Caco-2 (cell line): Measurements from ENCODE around the gene AKNA. TPM values are rescaled to one million over a fixed set of nuclear protein-coding genes. Genes with fewer than 3 reads are reported as not detected.

Source experiments
- BruUV-seq: library from RNA; stranded (reverse); fragments of 400-500 nt; replicated peaks from 2 replicates; lab custom pipeline; 2021; lab: Mats Ljungman, UMichigan
- CTCF ChIA-PET: fragments of 300-600 bp; sonication (Branson Sonifier 250); formaldehyde crosslinking; loops from one replicate; lab custom pipeline; 2022; ENCODE audit warnings: antibody characterized with exemption; lab: Charles Lee
- POLR2A ChIA-PET: fragments of 300-600 bp; sonication (Branson Sonifier 250); formaldehyde crosslinking; loops from one replicate; lab custom pipeline; 2022; ENCODE audit warnings: antibody characterized with exemption; lab: Charles Lee
- DNase-seq, 2 experiments: peaks; one replicate each; pipeline versions ENCODE4 v3.0.0 to v3.0.0-alpha.2; 2020 to 2022
- H3K27me3 ChIP-seq: replicated peaks from 2 replicates; pipeline ENCODE4 v1.6.0; 2011; ENCODE audit warnings: low read length; ENCODE audit not compliant: control insufficient read depth, insufficient read depth
- H3K36me3 ChIP-seq: 2 replicates; pipeline ENCODE4 v1.5.1; 2011; ENCODE audit warnings: low read length; ENCODE audit not compliant: control insufficient read depth, insufficient read depth
- H3K4me1 ChIP-seq: fragments of 250-450 bp; sonication (Bioruptor Pico); 2 replicates; pipeline ENCODE4 v1.5.1; 2020; ENCODE audit warnings: mild to moderate bottlenecking
- H3K4me3 ChIP-seq: 2 replicates; pipeline ENCODE4 v1.5.1; 2011; ENCODE audit warnings: low read depth, mild to moderate bottlenecking, control low read depth, low read length
- H3K9me3 ChIP-seq: fragments of 250-450 bp; sonication (Bioruptor Pico); 2 replicates; pipeline ENCODE4 v1.5.1; 2020; ENCODE audit warnings: mild to moderate bottlenecking, moderate library complexity
- H3K27ac Mint-ChIP-seq: one replicate; pipeline ENCODE4 v1.8.0; 2022; ENCODE audit warnings: mixed read lengths; ENCODE audit not compliant: unreplicated experiment
- H3K27me3 Mint-ChIP-seq: one replicate; pipeline ENCODE4 v1.8.0; 2022; ENCODE audit warnings: mixed read lengths; ENCODE audit not compliant: insufficient read depth, unreplicated experiment
- H3K36me3 Mint-ChIP-seq: one replicate; pipeline ENCODE4 v1.8.0; 2022; ENCODE audit warnings: mild to moderate bottlenecking, mixed read lengths; ENCODE audit not compliant: insufficient read depth, unreplicated experiment
- H3K4me1 Mint-ChIP-seq: one replicate; pipeline ENCODE4 v1.8.0; 2022; ENCODE audit warnings: low read depth, mixed read lengths; ENCODE audit not compliant: unreplicated experiment
- H3K4me3 Mint-ChIP-seq: one replicate; pipeline ENCODE4 v1.8.0; 2022; ENCODE audit warnings: mild to moderate bottlenecking, moderate library complexity, mixed read lengths; ENCODE audit not compliant: unreplicated experiment
- H3K9me3 Mint-ChIP-seq: one replicate; pipeline ENCODE4 v1.8.0; 2022; ENCODE audit warnings: mixed read lengths; ENCODE audit not compliant: unreplicated experiment
- CTCF ChIP-seq, 2 experiments: fragments of 200-600 bp in 1 of 2; IDR thresholded peaks; 1 replicate in 1 of 2; 2 replicates in 1 of 2; pipeline versions ENCODE4 v1.5.1 to v1.8.0; 2011 to 2022; ENCODE audit warnings: antibody characterized with exemption in 1 of 2, control low read depth in 1 of 2, inconsistent platforms in 1 of 2, low read depth in 1 of 2, low read length in 1 of 2, mild to moderate bottlenecking in 1 of 2, moderate library complexity in 1 of 2; ENCODE audit not compliant: insufficient read depth in 1 of 2, severe bottlenecking in 1 of 2, unreplicated experiment in 1 of 2
- intact Hi-C: fragments of 100-400 bp; cut with micrococcal nuclease; formaldehyde crosslinking; loops from one replicate; pipeline ENCODE4 v1.10.0; 2022; ENCODE audit not compliant: unreplicated experiment
- total RNA-seq: library from RNA; stranded (reverse); gene quantifications from 2 replicates; pipeline ENCODE4 v1.2.3, GENCODE V29; 2022

The AKNA gene
- total RNA-seq, 1 experiment from 2014 or later, result 57.8 TPM

- Histone ChIP-seq H3K4me3 (no peak overlapping the region), H3K27me3 (no peaks in the 10 kb centered on the region), H3K36me3 (no peaks in the 10 kb centered on the region), H3K4me1 (no peaks in the 10 kb centered on the region), H3K9me3 (no peaks in the 10 kb centered on the region)
- no peak for DNase-seq
- intact Hi-C loops, result no loop called here
- Mint-ChIP-seq H3K36me3 (peaks cover 6% of the 10 kb centered on the region), H3K27me3 (no peaks in the 10 kb centered on the region), H3K9me3 (no peaks in the 10 kb centered on the region), H3K27ac (no peak overlapping the region), H3K4me1 (no peaks in the 10 kb centered on the region), H3K4me3 (no peak overlapping the region)
- POLR2A ChIA-PET, result no interaction called here
- CTCF ChIA-PET, result no interaction called here
- no peak for TF ChIP-seq CTCF (IDR thresholded peaks at IDR 0.05; ENCODE audit: insufficient read depth in 1 of 2, low read depth in 1 of 2, low read length in 1 of 2, severe bottlenecking in 1 of 2, unreplicated experiment in 1 of 2)
- BruUV-seq, result no TSS peak
Observed at GRCh38 chr9:114384341-114384740, 3.4 kb downstream of the AKNA start.

- no TSS peak for BruUV-seq
- Mint-ChIP-seq H3K4me3 (no peak overlapping the region), H3K27me3 (no peaks in the 10 kb centered on the region), H3K9me3 (no peaks in the 10 kb centered on the region), H3K27ac (no peak overlapping the region), H3K4me1 (no peaks in the 10 kb centered on the region), H3K36me3 (peaks cover 6% of the 10 kb centered on the region)
- no peaks in the 10 kb centered on the region for H3K27me3 ChIP-seq
- TF ChIP-seq CTCF (IDR thresholded peaks at IDR 0.05; ENCODE audit: insufficient read depth in 1 of 2, low read depth in 1 of 2, low read length in 1 of 2, severe bottlenecking in 1 of 2, unreplicated experiment in 1 of 2), result no peak
- no peaks in the 10 kb centered on the region for H3K4me1 ChIP-seq
- ChIA-PET POLR2A (no interaction called here), CTCF (no interaction called here)
- no peaks in the 10 kb centered on the region for H3K36me3 ChIP-seq
- H3K9me3 ChIP-seq, result no peaks in the 10 kb centered on the region
- DNase-seq, result no peak
- intact Hi-C loops, result no loop called here
- no peak overlapping the region for H3K4me3 ChIP-seq
Observed at GRCh38 chr9:114383521-114384231, 4.1 kb downstream of the AKNA start.

GRCh38 chr9:114382699-114383520 is 4.9 kb downstream of the AKNA start:
- BruUV-seq, result no TSS peak
- Mint-ChIP-seq H3K36me3 (peaks cover 6% of the 10 kb centered on the region), H3K9me3 (no peaks in the 10 kb centered on the region), H3K27me3 (no peaks in the 10 kb centered on the region), H3K27ac (no peak overlapping the region), H3K4me3 (no peak overlapping the region), H3K4me1 (no peaks in the 10 kb centered on the region)
- intact Hi-C loops, result no loop called here
- Histone ChIP-seq H3K27me3 (no peaks in the 10 kb centered on the region), H3K4me1 (no peaks in the 10 kb centered on the region), H3K36me3 (no peaks in the 10 kb centered on the region), H3K4me3 (no peak overlapping the region), H3K9me3 (no peaks in the 10 kb centered on the region)
- ChIA-PET POLR2A (no interaction called here), CTCF (no interaction called here)
- no peak for DNase-seq
- TF ChIP-seq CTCF (IDR thresholded peaks at IDR 0.05; ENCODE audit: insufficient read depth in 1 of 2, low read depth in 1 of 2, low read length in 1 of 2, severe bottlenecking in 1 of 2, unreplicated experiment in 1 of 2), result no peak
